Activated CD4-positive, CD25-positive, alpha-beta regulatory T cell treated with anti-CD3 and anti-CD28 coated beads, Interleukin-2, amount 50 U/mL, for 16 hours (primary cell): ENCODE measurements around the gene SYT7.

Experiments used
- DNase-seq: peaks from one replicate; pipeline ENCODE4 v3.0.0-alpha.2; 2020; ENCODE audit warnings: low read depth, low spot score

SYT7 gene

DNA sequence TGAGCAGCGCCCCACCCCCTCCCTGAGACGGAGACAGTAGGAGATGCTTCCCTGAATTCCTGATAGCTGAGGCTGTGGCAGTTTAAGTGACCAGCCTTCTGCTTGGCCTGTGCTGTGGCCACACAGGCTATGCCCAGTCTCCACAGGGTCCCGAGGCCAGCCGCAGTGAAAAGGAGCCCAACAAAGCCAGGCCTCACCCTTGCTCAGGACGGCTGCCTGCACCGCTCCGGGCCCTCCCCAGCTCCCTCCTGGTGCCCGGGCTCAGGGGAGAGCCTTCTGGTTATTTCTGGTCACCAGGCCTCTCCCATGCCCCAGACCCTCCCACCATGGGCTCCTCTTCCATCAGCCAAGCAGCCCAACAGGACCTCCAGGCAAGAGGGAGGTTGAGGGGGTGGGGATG, 43.5 kb downstream of the SYT7 start:
- DNase-seq: no peak

DNA sequence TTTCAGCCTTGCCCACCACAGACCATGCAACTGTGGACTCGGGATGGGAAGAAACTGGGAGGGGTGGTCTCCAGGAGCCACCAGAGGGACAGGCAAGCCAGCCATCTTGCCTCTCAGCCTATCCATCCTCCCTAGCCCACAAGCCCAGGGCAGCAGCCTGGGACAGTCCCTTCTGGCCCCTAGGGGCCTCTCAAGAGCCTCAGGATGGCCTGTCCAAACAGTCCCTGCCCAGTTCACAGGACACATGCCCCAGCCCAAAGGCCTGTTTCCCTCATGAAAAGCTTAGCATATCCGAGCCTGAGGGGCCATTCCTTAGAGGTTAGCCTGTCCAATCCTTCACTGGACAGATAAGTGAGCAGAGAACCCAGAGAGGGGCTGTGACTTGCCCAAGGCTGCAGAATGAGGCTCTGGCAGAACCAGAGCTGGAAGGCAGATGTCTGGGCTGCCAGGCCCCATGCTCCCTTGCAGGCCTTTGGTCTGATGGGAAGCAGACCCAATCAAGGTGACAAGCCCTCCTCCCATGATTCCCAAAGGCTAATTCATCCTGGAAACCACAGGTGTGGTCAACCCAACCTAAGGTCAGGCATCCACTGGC, 44.1 kb downstream of the SYT7 start:
- no peak for DNase-seq

DNA sequence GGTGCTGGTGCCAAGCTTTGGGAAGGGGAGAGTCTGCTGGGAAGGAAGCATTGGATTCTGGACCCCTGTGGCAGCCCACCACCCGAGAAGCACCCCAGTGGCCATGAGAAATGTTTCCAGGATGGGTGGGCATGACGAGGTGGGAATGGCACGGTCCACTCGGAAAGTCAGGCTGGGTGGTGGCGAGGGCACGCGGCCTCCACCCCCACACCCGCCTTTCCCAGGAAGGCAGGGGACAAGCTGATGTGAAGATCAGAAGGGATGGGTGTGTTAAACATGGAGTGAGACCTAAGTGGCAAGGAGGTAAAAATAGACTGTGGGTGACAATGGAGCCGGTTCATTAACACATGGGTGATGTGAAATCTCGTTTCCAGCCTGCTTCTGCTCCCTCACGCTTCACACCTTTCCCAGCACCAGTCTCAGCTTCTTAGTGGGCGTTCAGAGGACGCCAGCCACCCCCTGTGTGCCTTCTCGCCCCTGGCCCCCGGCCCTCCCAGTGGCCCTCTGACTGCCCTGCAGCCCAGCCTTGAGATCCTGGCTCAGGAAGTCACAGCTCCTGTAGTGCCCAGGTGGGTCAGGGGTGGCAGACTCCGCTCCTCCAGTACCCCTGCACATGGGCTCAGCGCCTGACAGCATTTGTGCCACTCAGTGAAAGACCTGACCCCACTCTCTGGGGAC, 44.7 kb downstream of the SYT7 start:
- DNase-seq: no peak

DNA sequence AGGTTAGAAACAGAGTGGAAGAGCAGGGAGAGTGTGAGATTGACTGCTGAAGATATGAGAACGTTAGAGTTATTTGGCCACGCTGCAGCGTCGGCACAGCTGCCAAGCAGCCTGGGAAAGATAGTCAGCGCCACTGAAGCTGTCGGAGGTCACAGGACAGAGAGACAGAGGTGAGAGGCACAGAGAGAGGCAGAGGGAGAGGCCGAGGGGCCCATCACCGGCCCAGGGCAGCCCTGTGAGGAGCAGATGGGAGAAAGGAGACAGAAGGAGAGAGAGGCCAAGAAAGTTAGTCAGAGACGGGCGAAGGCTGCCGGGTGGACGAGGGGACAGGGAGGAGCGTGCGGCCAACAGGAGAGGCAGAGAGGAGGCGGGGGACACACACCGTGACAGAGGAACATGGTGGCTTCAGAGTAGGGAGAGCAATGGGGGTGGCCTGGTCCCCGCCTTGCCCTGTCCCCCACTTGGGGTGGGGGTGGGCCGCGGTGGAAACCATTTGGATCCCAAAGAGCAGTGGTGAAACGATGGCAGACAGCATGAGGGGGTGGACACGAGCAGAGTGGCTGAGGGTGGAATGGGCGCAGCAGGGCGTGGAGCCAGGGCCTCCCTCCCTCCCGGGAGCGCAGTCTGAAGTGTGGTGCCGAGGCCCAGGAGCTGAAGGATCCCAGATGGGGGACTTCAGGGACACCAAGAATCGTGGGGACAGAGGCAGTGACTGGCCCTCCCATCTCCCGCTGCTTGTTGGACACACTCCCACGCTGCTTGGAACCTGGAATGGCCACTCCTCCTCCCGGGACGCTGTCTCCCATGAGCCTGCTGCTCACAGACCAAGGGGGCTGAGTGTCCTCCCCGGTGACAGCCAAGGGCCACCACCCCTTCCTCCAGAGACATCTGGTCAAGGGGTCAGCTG, 45.7 kb downstream of the SYT7 start:
- no peak for DNase-seq

DNA sequence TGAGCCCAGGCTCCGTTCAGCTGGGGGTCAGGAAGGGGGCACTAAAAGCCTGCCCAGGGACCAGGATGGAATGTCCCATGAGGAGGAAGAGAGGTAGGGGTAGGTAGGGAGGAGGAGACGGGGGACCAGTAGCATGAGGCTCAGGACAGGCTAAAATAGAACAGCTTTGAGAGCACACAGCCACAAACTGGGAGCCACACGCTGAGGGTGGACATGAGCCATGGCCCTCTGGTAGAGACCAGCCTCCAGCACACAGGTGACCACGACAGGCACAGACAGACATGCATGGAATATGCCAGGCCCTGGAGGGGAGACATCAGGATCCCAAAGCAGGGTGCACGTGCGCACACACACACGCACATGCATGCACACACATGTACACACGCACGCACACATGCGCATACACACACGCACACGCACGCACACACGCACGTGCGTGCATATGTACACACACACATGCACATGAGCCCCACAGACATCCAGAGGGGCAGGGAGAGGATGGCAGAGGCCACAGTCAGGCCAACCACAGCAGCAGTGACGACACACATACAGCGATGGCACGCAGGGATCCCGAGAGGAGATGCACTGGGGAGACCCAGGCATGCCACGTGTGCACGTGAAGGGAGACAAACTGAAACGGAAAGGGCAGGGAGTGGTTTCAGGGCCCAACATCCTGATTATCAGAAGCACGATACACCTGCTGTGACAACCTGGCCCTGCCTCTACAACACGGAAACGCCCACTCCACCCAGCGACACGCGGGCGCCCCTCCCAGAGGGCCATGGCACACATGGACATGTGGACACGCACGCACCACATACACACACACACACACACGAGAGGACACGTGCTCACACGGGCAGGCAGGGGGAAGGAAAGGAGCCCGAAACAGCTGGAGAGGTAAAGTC, 46.6 kb downstream of the SYT7 start:
- DNase-seq: no peak

DNA sequence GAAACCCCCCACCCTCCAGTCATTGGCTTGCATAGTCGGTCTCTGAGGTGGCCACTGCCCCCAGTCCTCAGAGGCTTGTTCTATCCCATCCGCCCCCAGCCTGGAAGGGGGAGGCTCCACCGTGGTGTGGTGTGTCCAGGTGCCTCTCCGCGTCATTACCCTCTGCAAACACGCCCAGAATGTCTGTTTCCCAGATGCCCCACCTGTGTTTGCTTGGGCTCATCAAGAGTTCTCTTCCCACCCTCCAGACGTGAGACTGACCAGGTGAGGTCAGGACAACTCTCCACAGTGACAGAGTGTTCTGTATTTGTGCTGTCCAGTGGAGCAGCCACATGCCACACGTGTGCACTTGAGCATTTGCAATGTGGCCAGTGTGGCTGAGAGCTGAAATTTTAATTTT, 47.5 kb downstream of the SYT7 start:
- no peak for DNase-seq

DNA sequence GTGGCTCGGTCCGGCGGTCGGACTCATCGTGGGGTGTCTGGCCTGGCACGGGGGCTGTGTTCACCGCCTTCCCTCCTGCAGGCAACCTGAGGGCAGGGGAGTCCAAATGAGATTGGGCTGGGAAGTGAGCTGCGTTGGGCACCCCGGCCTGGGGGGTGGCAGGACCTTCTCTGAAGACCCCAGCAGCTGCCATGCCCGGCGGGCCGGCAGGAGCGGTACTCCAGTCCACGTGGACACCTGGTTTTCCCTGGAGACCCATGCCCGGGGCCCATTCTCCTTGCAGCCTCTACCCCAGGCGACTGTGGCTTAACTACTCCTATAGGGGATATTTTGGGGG, 47.9 kb downstream of the SYT7 start:
- no peak for DNase-seq

DNA sequence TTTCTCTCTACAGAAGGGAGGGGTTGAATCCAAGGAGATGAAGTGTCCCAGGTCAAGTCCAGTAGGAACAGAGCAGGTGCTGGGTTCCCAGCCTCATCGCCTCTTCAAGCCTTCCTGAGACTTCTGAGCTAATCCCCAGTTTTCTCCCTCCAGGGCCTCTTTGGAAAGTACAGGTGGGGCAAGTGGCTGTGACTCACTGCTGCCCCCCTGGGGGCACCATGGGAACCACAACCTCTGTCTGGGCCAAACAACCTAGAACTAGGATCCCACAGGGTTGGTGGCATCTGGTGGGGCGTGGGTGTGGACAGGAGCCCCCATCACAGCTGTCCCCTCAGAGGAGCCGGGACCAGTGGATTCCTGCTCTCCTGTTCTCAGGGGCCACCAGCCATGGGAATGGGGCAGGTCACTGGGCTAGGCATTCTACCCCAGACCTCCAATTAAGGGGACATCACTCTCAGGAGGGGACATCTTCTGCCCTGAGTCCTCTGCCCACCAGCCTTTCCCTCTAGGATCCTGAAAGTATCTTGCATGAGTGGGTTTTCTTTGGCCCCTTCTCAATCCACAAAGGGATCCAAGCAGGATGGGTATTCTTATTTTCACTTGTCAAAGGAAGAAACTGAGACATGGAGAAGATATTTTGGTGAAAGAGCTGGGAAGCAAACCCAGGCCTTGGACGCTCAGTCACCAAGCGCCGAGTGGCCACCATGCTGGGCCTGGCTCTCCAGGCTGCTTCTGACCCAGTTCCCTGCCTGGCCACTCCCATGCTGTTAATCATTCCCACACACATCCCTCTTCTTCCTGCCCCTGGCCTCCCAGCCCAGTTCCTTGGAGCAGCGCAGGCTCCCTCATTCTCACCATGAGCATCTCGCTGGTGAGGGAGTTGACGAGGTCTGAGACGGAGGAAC, 48.5 kb downstream of the SYT7 start:
- DNase-seq: no peak

DNA sequence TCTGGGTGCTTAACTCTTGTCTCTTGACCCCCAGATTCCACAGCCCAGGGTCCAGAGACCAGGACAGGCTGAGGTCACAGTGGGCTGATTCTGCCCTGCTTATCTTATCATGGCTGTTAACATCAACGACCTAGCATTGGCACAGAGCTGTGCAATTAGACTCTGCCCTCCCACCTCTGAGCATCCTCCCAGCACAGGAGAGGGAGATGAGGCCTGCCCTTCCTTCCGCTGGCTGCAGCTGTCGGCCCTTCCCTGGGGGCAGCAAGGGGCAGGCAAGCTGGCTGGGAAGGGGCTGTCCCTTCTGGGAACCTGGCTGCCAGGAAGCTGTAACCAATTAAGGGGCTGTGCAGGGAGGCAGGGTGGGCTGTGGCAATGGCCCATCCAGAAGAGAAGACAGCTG, 49.8 kb downstream of the SYT7 start:
- DNase-seq: no peak

DNA sequence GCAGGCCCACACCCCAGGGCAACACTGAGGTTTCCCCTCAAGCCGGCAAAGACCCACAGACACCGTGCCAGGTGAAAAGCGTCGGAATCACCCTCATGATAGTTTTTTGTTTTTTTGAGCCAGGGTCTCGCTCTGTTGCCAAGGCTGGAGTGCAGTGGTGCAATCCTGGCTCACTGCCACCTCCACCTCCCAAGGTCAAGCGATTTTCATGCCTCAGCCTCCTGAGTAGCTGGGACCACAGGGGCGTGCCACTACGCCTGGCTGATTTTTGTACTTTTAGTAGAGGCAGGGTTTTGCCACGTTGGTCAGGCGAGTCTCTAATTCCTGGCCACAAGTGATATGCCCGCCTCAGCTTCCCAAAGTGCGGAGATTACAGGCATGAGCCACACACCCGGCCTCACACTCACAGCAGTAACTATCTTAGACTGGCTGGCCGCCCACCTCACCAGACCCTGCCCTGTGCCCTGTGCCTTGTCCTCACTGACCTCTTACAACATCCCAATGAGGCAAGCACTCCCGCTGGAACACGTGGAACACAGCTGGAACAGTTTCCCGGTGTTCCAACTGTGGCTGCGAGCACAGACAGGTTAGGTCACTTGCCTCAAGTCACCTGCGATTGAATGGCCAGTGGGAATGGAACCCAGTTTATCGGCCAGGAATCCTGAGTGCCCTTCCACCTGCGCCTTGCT, 51.2 kb downstream of the SYT7 start:
- DNase-seq: no peak

DNA sequence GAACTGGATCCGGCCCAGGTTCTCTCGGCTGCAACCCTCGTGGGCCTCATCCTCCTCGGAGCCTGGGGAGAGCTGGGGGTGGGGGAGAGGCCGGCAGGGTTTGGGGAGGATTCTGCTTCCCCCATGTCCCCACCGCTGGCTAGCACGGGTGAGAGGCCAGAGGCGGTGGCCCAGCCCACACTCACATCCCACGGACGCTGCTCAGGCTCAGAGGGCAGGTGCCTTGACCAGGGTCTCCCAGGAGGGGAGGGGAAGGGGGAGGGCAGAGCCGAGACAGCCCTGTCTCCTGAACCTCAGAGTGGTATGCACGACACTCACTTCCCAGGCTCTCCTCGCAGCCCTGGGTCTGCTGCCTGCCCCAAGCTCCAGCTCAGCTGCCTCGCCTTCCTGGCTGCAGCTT, 52.8 kb downstream of the SYT7 start:
- DNase-seq: no peak

DNA sequence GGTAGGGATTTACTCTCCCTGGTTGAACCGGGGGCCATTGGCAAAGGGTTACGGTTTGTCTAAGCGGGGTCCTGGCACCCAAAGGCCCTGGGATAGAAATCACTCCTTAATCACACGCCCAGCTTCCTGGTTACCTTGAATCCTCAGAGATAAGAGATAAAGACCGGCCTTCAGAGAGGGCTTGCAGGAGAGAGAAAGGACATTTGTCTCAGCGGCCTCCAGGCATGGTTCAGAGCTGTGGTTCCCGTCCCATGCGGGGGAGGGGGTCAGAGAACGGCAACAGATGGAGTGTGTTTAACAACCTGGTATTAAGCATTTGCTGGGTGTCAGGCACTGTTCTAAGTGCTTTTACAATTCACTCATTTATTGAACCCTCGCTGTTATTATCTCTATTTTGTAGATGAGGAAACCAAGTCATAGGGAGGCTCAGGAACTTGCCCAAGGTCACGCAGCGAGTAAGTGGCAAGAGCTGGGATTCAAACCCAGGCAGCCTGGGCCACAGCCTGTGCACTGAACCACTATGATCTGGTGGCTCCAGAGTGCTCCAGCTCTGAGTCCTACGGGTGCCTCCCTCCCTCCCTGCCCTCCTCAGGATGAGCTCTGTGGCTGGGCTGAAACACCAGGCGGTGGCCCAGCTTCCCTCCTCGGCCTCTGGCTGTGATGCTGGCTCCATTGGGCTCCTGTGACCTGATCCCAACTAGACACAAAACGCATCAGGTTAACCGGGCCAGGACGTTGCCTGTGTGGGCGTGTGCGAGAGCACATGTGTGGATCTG, 53.7 kb downstream of the SYT7 start:
- no peak for DNase-seq

DNA sequence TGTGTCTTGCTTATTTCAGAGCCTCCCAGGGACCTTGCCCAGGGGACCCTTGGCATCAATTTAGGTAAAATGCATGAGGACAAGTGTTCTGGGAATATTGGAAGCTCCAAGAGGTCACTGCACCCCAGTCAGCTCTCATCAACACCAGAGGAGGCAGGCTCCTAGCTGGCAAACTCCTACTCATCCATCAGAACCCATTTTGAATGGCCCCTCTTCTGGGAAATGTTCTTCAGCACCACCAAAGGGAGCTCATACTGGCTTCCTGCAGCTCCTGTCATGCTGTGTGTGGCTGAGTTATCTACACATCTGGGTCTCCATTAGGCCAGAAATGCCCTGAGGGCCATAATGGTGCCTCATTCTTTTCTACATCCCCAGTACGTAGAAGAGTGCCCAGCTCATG, 54.6 kb downstream of the SYT7 start:
- DNase-seq: no peak

DNA sequence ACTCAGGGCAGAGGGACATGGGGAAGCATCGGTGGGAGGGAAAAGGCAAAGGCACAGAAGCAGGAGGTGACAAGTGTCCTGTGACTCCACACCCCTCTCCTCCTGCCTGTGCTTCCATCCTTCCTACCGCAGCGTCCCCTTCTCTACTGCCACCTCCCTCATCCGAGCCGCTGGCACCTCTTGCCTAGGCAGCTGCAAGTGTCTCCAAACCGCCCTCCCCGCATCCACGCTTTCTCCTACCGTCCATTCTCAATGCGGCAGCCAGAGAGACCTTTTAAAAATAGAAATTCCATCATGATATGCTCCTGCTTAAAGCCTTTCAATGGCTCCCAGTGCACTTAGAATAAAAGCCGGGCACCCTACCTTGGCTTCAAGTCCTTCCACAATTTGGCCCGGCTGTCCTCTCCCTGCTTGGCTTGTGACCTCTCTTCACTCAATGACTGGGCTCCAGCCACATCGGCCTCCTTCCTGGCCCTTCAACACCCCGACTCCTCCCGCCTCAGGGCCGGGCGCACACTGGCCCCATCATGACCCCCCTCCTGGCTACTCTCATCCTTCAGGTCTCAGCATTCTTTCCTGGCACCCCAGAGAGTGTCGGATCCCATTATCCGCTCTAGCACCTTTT, 55.8 kb downstream of the SYT7 start:
- no peak for DNase-seq

DNA sequence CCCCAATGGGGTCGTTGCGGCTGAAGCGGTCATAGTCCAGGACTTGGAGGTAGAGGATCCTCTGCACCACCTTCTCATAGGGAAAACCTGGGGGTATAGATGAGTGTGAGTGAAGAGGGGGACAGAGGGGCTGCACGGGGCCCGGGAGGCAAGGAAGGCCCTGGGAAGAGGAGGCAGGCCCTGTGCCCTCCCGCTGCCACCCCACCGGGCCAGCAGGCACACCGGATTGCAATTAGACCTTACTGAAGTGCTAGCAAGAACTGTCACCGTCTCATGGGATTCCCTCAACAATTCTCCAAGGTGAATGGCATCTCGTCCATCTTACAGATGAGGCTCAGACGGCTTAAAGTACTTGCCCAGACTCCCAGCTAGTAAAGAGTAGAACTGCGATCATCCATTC, 56.4 kb downstream of the SYT7 start:
- no peak for DNase-seq

DNA sequence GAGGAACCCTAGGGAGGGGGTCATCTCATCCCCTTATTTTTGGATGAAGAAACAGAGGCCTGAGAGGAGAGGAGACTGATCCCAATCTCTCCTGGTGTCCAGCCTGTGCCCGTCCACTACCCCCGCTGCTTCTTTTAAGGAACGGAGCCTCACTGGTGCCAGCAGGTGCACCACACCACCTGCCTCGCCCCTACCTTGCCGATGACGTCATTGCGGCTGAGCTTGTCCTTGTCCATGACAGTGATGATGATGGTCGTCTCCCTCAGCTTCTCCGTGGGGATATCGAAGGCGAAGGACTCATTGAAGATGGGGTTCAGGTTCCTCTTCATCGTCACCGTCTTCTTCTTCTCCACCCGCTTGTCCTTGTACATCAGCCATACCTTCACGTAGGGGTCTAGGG, 58.0 kb downstream of the SYT7 start:
- DNase-seq: no peak

DNA sequence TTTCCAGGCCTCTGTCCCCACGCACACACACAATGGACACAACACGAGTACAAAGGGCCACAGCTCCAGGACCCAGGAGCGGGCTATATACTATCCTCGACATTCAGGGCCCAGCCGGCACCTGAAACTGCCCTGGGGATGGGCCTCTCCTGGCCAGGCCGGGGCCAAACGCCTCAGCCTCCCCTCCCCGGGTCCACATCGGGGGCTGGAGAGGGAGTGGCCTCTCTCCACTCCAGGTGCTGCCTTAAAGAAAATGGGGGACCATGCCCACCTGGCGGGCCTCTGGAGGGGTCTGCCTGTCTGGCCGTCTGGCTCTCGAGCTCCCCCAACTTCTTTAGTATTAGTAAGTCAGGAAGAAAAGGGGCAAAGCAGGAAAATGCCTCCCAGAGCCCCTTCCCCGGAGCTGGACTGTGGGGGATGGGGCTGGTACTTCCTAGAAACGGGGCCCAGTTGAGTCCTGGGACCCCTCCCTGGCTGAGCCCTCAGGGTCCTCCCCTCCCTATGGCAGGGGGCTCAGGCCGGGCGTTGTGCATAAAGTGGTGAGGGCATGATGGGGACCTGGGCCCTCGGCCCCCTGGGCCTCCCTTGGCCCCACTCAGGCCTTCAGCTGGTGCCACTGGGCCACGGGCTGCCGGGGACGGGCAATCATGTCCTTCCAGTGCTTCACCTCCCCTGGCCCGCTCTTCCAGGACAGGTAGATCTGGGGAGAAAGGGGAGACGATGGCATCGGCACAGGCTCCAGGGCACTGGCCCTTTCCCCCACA, 62.7 kb downstream of the SYT7 start:
- DNase-seq: no peak
